ENCODE results near the gene TRMT1.

The TRMT1 gene

DNA sequence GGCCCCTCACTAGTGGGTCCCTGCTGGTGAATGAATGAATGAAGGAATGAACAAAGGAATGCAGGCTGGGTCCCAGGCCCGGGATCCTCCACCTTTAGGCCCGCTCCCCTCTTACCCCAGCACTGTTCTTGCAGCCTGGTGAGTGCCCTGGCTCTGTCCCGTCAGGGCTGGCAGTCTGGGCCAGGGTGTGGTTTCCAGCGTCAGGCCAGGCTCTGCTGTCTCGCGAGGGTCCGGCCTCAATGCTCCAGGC, 14.2 kb downstream of the TRMT1 start:
- no peak for DNase-seq (ENCODE audit: low spot score)

GRCh38 chr19:13101590-13102415, 14.7 kb downstream of the TRMT1 start:
- DNase-seq (ENCODE audit: low spot score) = no peak

DNA sequence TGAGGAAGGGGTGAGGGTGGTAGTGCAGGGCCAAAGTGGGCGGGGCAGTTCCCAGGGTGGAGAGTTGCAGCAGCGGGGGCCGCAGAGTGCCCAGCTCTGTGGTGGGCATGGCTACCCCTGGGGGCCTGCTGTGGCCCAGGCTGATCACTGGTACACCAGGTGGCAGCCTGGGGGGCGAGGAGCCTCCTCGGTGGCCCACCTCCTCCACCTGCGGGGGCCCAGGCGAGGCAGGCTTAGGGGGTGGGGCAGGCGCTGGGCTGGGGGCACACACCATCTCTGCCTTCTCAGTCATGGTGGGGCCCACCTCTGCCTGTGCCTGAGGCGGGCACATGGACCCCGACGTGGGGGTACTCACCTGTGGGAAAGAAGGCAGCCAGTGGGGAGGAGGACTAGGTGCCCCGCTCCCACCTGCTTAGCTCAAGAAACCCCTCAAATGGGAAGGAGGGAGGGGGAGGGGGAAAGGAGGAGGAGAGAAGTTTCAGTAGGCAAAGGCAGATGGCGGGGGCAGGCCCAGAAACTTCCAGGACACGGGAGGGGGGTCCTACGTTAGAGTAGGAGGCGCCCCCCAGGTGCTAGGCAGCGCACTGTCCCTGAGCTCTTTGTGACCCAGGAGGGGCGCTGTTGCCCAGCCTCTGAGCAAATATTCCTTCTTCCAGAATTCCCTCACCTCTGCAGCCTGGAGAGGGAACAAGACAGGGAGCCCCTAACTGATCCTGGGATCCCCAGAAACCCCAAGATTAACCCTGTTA, 15.5 kb downstream of the TRMT1 start:
- peak; percentile 63 for DNase-seq (ENCODE audit: low spot score)

DNA sequence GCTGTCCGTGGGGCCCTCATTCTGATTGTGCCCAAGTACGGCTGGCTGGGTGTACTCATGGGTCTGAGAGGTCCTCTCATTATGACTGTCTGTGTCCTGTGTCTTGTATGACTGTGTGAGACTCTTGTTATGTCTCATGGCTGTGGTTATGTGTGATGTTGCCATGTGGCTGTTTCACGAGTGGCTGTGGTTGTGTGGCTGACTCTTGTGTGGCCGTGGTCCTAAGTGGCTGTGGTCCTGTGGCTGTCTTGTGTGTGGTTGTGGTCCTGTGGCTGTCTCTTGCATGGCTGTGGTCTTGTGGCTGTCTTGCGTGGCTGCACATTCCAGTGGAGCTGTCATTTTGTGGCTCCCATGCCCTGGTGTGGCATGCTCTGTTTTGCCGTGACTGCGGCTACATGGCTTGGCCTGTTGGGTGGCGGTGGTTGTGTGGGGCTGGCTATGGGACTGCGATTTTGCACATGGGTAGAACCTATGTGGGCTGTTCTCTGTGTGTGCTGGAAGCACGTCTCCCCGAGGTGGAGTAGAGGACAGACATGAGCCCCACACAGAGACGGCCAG, 16.4 kb downstream of the TRMT1 start:
- DNase-seq (ENCODE audit: low spot score) = no peak

GRCh38 chr19:13099073-13099999, 17.2 kb downstream of the TRMT1 start:
- peak; percentile 67 for DNase-seq (ENCODE audit: low spot score)

GRCh38 chr19:13098277-13099072, 18.1 kb downstream of the TRMT1 start:
- DNase-seq (ENCODE audit: low spot score) = no peak

DNA sequence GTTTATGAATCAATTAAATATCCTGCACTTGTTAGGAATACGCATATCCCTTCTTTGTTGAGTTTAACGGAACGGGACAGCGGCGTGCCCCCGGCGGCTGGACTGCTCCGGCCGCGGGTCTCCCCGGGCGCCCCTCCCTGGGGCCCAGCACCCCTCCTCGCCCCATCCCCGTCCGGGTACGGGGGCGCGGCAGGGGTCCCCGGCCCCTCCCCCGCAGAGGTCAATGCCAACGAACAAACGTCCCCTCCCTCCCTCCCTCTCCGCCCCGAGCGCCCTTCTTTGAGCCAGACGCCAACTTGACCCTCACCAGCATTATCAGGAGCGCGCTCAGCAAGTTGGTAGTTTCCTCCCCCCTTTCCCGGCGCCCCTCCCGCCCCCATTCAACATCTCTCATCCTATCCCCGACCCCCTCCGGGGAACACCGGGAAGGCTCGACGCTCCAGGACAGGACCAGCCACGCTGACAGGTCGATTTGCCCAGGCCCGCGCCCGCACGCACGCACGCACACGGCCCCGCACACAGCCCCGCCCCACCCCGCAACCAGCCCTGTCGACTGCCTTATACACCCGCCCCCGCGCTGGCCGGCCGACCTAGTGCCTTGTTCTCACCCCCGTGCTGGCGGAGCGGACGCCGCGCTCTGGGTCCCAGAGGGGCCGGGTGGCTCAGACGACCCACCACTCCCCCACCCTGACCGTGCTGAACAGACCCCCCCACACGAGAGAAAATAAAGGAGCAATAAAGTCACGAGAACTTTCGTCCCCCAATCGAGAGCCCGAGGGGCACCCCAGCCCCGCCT, 18.9 kb downstream of the TRMT1 start:
- no peak for DNase-seq (ENCODE audit: low spot score)

DNA sequence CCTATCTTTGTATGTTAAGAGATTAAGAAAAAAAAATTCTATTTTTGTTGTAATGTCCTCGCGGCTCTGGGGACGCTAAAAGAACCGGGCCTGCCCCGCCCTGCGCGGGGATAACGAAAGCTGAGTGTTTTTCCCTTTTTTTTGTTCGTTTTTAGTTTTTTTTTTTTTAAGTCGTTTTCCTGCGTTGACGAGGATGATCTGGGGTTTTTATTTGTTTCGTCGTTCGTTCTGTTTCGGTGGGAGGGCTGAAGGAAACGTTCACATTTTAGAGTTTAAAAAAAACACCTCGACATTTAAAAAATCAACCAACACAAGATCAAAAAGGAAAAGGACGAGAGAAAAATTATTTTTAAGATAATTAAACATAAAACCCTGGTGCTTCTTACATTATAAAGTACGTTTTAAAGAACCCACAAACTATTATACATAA, 19.5 kb downstream of the TRMT1 start:
- DNase-seq (ENCODE audit: low spot score) = no peak

DNA sequence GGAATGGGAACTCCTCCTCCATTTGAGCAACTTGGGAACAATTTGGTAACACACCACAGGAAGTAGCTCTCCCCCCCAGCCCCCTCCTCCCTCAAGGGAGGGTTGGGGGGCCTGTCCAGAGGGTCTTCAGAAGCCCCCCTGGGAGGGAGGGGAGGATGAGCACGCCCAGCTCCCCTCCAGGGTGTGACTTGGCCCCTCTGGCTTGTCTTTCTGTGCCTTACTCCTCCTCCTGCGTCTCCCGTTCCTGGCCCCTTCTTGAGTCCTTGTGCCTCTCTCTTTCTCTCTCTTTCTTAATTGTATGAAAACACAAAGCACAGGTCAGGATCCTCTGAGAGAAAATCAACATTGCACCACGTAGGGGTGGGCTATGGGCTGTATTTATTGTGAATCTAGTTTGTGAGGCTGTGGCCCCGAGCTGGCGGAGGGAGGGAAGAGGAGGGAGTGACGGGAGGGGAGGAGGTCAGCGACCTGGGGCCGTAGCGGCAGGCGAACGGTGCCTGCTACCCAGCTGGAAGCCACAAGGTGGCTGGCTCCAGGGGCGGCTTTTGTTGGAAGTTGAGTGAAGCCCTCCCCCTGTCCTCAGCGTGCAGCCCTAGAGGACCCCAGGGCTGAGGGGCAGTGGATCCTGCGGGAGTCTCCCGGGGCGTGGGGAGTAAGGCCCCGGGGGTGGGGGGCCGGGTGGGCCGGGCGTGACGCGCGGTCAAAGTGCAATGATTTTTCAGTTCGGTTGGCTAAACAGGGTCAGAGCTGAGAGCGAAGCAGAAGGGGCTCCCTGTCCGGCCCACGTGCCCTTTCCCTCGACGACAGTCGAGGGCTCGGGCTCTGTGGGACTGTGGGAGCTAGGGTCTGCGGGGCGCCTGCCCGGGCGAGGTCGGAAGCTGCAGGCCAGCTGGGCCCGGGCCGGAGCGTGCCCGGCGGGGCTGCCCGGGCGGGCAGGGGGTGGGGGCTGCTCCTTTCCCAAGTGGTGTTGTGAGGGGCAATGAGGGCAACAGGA, 20.3 kb downstream of the TRMT1 start:
- DNase-seq (ENCODE audit: low spot score) = no peak

DNA sequence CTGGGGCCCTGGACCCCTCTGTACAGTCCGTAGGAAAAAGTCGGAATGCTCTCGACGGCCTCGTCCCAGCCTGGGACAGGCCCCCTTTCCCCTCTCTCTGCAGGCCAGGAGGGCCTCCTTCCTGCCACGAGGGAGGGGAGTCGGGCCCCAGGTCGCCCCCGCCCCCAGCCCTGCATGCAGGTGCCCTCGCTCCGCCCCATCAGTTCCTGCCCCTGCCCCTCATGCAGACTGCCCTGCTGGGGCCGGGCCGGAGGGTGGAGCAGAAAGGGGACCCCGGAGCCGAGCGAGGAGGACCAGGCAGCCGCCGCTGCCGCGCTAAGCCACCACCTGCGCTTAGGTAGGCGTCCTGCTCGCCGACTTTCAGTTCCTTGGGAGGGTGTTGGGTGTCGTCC, 21.2 kb downstream of the TRMT1 start:
- DNase-seq (ENCODE audit: low spot score) = no peak

GRCh38 chr19:13094771-13095392, 21.7 kb downstream of the TRMT1 start:
- DNase-seq (ENCODE audit: low spot score) = no peak

- DNase-seq (ENCODE audit: low spot score) = no peak
Observed at GRCh38 chr19:13094106-13094504, 22.4 kb downstream of the TRMT1 start.

DNA sequence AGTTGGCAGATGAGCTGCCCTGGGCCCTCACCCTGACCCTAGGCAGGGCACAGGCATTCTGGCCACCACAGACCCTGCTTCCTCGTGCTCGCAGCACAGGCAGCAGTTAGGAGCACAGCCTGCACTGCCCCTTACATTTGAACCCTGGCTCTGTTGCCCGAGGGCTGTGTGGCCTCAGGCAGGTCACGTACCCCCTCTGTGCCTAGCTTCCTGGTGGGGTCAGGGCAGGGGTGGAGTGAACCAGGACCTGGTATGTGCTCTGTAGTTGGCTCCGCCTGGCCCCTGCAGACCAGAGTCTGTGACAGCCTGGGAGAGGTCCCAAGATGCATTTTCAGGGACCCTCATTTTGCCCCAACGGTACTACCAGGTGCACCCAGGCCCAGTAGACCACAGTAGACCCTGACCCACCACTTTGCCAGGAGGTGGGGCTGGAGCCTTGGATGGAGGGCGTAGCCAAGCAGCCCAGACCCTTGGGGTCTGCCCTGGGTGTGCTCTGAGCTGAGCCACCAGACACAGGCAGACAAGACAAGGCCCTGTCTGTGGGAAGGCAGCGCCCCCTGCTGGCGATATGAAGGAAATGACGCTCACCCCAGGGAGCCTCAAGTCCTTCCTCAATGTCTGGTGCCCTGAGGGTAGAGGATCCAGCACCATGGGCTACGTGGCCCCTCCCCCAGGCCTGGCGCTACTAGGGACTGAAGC, 23.0 kb downstream of the TRMT1 start:
- peak; percentile 89 for DNase-seq (ENCODE audit: low spot score)

GRCh38 chr19:13092606-13093235, 23.8 kb downstream of the TRMT1 start:
- no peak for DNase-seq (ENCODE audit: low spot score)

DNA sequence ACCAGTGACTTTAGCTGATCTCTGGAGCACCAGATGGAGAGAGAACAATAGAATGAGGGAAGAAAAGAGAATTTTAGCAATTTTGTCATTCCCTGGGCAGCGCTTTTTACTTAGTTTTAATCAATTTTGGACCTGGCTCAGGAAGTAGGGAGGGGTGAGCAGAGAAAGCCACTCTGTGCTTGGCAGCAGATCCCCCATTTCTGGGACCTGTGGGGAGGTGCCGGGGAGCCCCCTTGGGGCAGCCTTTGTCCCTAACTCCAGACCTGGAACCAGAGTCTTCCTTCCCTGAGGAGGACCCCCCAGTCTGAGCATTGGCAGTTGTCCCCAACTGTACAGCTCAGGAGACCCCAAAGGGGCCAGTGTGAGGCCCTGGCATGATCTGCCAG, 24.4 kb downstream of the TRMT1 start:
- no peak for DNase-seq (ENCODE audit: low spot score)

DNA sequence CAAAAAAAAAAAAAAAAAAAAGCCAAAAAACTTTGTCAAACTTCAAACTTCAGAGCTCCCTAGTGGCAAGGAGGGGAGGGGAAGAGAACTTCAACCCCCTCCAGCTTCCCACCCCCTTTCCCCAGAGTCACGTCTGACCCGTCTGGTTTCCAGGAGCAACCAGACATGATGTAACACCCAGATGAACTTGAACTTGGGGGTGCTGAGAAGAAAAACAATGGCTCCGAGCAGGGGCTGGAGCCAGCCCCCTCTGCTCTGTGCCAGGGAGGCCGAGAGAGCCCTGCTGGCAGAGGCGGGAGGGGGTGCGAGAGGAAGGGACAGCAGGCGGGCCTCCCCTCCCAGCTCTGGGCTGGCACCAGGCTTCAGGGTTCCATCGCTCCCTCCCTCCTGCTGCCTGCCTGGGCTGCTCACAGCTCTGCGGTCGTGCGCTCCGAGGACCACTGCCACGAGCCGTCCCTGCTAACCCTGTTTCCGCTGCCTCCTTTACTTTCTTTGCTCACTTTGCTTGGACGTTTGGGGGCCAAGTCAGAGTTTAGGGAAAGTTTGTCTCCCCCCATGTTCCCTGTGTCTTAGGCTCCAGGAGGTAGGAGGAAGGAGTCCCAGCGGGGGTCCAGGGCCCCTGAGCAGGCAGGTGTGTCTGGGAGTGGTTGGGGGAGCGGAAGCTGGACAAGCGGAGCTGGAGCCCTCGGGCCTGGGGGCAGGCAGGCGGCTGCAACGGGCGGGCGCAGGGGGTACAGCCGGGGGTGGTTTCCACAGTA, 25.0 kb downstream of the TRMT1 start:
- peak; percentile 86 for DNase-seq (ENCODE audit: low spot score)

Measured in left forelimb (tissue), 1 donor.